Testis (tissue), 3 donors: ENCODE results near the gene NARF. TPM values are rescaled to one million over a fixed set of nuclear protein-coding genes. Genes with fewer than 3 reads are reported as not detected.
A peak's percentile ranks its signal among the peaks of the same experiment; 100 is the strongest.
"Not testable (repeated sequence)": the region's sequence is repeated elsewhere in the genome, so short reads cannot be mapped to it uniquely, and the experiment has no call there.

Experiments
- DNase-seq: peaks from one replicate; pipeline ENCODE4 v3.0.0-alpha.2; 2019
- H3K27ac ChIP-seq, 2 donors: fragments of 200-600 bp; sonication (generic); one replicate each; pipeline ENCODE4 v1.5.1; 2019
- H3K27me3 ChIP-seq: fragments of 200-600 bp; sonication (generic); one replicate; pipeline ENCODE4 v1.5.1; 2019
- H3K36me3 ChIP-seq: fragments of 200-600 bp; sonication (generic); one replicate; pipeline ENCODE4 v1.5.1; 2017; ENCODE audit warnings: low read depth; ENCODE audit errors: missing control alignments
- H3K4me1 ChIP-seq: fragments of 200-600 bp; sonication (generic); one replicate; pipeline ENCODE4 v1.5.1; 2019
- H3K4me3 ChIP-seq, 2 donors: fragments of 200-600 bp; sonication (generic); one replicate each; pipeline ENCODE4 v1.5.1; 2017 to 2019
- H3K9me3 ChIP-seq: fragments of 200-600 bp; sonication (generic); one replicate; pipeline ENCODE4 v1.5.1; 2017
- POLR2A ChIP-seq: fragments of 450-650 bp; IDR thresholded peaks from one replicate; pipeline ENCODE4 v1.6.1; 2017; ENCODE audit warnings: antibody characterized with exemption, mild to moderate bottlenecking, moderate library complexity
- WGBS, 2 donors: methylation state at CpG; one replicate each; pipeline ENCODE4 v1.1.5; 2018; 5-methylcytosine and 5-hydroxymethylcytosine counted together
- intact Hi-C: fragments of 100-400 bp; cut with DNase I; formaldehyde crosslinking; loops from one replicate; pipeline ENCODE4 v1.15.1; 2023; ENCODE audit warnings: low total_unique reads
- polyA plus RNA-seq: library from polyadenylated mRNA; stranded (reverse); fragments of 350-450 nt; fragmentation: Illumina TruSeq; extraction: RNeasy Lipid Tissue Mini Kit (QIAGEN cat#74804); gene quantifications from one replicate; pipeline ENCODE4 v1.2.3, GENCODE V29; 2014; ENCODE audit warnings: low read depth, low replicate concordance; ENCODE audit not compliant: insufficient read depth
- total RNA-seq, 2 donors: library from RNA; depleted of rRNA; stranded (reverse); fragments of >200 nt; gene quantifications; one replicate each; pipeline ENCODE4 v1.2.3, GENCODE V29; 2016
- TF ChIP-seq, protein P1 (sequence below), 3 experiments: fragments of 450-650 bp in 2 of 3; fragments of 200-600 bp in 1 of 3; sonication (generic) in 1 of 3; IDR thresholded peaks; one replicate each; pipeline ENCODE4 v1.5.1; 2016 to 2019; ENCODE audit warnings: antibody characterized with exemption in 3 of 3, mild to moderate bottlenecking in 2 of 3, moderate library complexity in 1 of 3

NARF gene
- total and polyA plus RNA-seq, 3 donors from 2014 or later: 115 to 161 (median 130) TPM

DNA sequence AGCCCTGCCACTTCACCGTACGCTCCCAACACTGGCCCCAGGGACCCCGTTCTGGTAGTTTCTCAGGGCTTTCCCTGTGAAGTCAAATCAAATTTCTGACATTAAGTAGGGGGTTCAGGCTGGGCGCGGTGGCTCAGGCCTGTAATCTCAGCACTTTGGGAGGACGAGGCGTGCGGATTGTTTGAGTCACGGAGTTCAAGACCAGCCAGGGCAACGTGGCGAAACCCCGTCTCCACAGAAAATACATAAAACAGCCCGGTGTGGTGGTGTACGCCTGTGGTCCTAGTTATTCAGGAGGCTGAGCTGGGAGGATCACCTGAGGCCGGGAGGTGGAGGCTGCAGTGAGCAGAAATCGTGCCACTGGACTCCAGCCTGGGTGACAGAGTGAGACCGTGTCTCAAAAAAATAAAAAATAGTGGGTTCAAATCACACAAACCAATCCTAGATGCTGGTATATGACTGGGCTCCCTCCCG, 8.6 kb upstream of the NARF start:
- no peak for DNase-seq
- intact Hi-C loops: no loop called here
- TF ChIP-seq POLR2A: no peak
- TF ChIP-seq, protein P1, sequence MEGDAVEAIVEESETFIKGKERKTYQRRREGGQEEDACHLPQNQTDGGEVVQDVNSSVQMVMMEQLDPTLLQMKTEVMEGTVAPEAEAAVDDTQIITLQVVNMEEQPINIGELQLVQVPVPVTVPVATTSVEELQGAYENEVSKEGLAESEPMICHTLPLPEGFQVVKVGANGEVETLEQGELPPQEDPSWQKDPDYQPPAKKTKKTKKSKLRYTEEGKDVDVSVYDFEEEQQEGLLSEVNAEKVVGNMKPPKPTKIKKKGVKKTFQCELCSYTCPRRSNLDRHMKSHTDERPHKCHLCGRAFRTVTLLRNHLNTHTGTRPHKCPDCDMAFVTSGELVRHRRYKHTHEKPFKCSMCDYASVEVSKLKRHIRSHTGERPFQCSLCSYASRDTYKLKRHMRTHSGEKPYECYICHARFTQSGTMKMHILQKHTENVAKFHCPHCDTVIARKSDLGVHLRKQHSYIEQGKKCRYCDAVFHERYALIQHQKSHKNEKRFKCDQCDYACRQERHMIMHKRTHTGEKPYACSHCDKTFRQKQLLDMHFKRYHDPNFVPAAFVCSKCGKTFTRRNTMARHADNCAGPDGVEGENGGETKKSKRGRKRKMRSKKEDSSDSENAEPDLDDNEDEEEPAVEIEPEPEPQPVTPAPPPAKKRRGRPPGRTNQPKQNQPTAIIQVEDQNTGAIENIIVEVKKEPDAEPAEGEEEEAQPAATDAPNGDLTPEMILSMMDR (IDR thresholded peaks at IDR 0.05): no peak
- Histone ChIP-seq H3K36me3 (no peaks in the 10 kb centered on the region), H3K27me3 (no peaks in the 10 kb centered on the region), H3K4me3 (peak overlapping the region; percentile 60 to 74), H3K9me3 (no peaks in the 10 kb centered on the region), H3K27ac (peak overlapping the region; percentile 76 to 89), H3K4me1 (peaks cover 38% of the 10 kb centered on the region)
- WGBS, 2 donors: 25 to 43% methylated on average over 15 to 18 of the region's 18 CpGs

DNA sequence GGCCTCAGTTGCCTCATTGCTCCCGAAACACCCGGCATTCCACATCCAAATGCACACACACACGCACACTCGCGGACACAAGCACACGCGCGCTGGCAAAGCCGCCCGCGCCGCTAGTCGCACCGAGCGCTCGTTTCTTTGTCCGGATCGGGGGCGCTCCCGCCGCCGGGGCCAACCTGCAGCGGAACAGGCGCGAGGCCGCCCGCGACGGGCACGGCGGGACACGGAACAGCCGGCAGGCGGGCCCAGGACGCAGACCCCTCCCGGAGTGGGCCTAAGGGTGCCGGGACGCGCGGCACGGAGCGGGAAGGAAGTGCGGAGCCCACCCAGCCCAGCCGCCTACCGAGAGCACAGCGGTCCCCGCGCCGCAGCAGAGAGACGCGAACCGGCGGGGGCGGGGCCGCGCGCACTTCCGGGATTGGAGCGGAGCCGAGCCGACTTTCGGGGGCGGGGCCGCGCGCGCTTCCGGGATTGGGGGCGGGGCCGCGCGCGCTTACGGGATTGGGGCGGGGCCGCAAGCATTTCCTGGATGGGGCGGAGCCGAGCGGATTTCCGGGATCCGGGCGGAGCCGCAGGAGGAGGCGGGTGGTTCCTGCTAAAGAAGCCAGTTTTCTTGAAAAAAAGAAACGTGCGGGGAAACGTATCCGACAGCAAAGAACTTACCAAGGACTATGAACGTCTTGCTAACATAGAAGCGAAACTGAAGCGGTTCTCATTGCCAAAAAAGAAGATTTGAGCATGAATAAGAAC, 8.0 kb upstream of the NARF start, which contains the start of gene CYBC1:
TSS of gene CYBC1 (minus strand) at position 396 of the 750 bp plus-strand sequence. CDS start 1,498 bp downstream, outside the sequence.
- no peaks in the 10 kb centered on the region for H3K9me3 ChIP-seq
- peaks cover 32% of the 10 kb centered on the region for H3K4me1 ChIP-seq
- 0 to 1% methylated on average over 25 to 91 of the region's 91 CpGs for WGBS, 2 donors
- intact Hi-C loops: no loop called here
- TF ChIP-seq, protein P1 (IDR thresholded peaks at IDR 0.05): no peak
- TF ChIP-seq POLR2A: peak; percentile 49
- DNase-seq: peak; percentile 94
- H3K36me3 ChIP-seq: no peaks in the 10 kb centered on the region
- peak within 1 kb of the TSS; percentile 60 to 74 for H3K4me3 ChIP-seq
- no peaks in the 10 kb centered on the region for H3K27me3 ChIP-seq
- H3K27ac ChIP-seq: peak within 1 kb of the TSS; percentile 76 to 89

DNA sequence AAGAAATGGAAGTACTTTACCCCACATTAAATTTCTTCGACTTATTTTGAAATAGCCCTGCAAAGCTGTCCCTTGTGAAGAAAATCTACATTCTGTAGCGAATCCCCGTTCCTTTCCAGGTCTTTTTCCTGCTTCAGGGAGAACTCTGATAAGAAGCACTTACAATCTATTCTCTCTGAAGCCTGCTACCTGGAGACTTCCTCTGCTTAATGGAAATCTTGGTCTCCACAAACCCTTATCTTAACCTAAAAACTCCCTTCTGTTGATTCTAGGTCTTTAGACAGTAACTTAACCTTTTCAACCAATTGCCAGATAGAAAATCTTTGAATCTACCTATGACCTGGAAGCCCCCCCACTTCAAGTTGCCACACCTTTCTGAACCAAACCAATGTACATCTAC, 6.4 kb upstream of the NARF start:
- no peak overlapping the region for H3K4me3 ChIP-seq
- H3K9me3 ChIP-seq: no peaks in the 10 kb centered on the region
- H3K4me1 ChIP-seq: peaks cover 36% of the 10 kb centered on the region
- H3K36me3 ChIP-seq: no peaks in the 10 kb centered on the region
- WGBS, 2 donors: 90 to 92% methylated on average over 3 of the region's 3 CpGs
- no peaks in the 10 kb centered on the region for H3K27me3 ChIP-seq
- H3K27ac ChIP-seq: no peak overlapping the region
- DNase-seq: no peak
- TF ChIP-seq, protein P1 (IDR thresholded peaks at IDR 0.05): no peak
- no peak for TF ChIP-seq POLR2A
- intact Hi-C loops: no loop called here

DNA sequence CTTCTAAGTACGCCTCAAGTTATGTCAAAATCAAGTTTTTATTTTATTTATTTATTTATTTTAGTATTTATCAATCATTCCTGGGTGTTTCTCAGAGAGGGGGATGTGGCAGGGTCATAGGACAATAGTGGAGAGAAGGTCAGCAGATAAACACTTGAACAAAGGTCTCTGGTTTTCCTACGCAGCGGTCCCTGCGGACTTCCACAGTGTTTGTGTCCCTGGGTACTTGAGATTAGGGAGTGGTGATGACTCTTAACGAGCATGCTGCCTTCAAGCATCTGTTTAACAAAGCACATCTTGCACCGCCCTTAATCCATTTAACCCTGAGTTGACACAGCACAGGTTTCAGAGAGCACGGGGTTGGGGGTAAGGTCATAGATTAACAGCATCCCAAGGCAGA, 5.4 kb upstream of the NARF start:
- WGBS, 2 donors: 74 to 80% methylated on average over 7 of the region's 7 CpGs
- DNase-seq, intact Hi-C loops, H3K4me3 ChIP-seq, H3K27ac ChIP-seq, H3K36me3 ChIP-seq, H3K27me3 ChIP-seq, H3K9me3 ChIP-seq: not testable (repeated sequence)
- H3K4me1 ChIP-seq: peaks cover 42% of the 10 kb centered on the region

DNA sequence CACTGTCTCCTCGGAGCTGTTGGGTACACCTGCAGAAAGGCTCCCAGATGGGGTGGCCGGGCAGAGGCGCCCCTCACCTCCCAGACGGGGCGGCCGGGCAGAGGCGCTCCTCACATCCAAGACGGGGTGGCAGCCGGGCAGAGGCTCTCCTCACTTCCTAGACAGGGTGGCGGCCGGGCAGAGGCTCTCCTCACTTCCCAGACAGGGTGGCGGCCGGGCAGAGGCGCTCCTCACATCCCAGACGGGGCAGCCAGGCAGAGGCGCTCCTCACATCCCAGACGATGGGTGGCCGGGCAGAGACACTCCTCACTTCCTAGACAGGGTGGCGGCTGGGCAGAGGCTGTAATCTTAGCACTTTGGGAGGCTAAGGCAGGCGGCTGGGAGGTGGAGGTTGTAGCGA, 4.8 kb upstream of the NARF start:
- 87 to 97% methylated on average over 7 to 21 of the region's 21 CpGs for WGBS, 2 donors

More for the DNA sequence above, 4.8 kb upstream of the NARF start:
- DNase-seq, H3K4me3 ChIP-seq, intact Hi-C loops, H3K27ac ChIP-seq, H3K9me3 ChIP-seq, H3K27me3 ChIP-seq, H3K36me3 ChIP-seq: not testable (repeated sequence)
- H3K4me1 ChIP-seq: peaks cover 42% of the 10 kb centered on the region
